Astrocyte (in vitro differentiated cells and primary cell): ENCODE data around the gene ARID2. TPM values are rescaled to one million over a fixed set of nuclear protein-coding genes. Genes with fewer than 3 reads are reported as not detected.

Source experiments
- DNase-seq: peaks from one replicate; pipeline ENCODE4 v3.0.0-alpha.2; 2010; ENCODE audit warnings: low read depth
- FAIRE-seq: peaks from 2 replicates; lab custom pipeline; 2011; peaks lifted over from hg19 to GRCh38; lab: Jason Lieb, UNC
- H2AFZ ChIP-seq: 2 replicates; pipeline ENCODE4 v1.6.0; 2012; ENCODE audit warnings: low read depth, low read length, inconsistent platforms
- H3K27ac ChIP-seq: 2 replicates; pipeline ENCODE4 v1.5.1; 2011; ENCODE audit warnings: low read depth, low read length, inconsistent platforms
- H3K27me3 ChIP-seq: 2 replicates; pipeline ENCODE4 v1.6.0; 2011; ENCODE audit warnings: low read length, inconsistent platforms; ENCODE audit not compliant: insufficient read depth
- H3K36me3 ChIP-seq: 2 replicates; pipeline ENCODE4 v1.5.1; 2011; ENCODE audit warnings: low read length, inconsistent platforms; ENCODE audit not compliant: insufficient read depth
- H3K4me1 ChIP-seq: 2 replicates; pipeline ENCODE4 v1.5.1; 2011; ENCODE audit warnings: low read length, inconsistent platforms; ENCODE audit not compliant: insufficient read depth
- H3K4me2 ChIP-seq: 2 replicates; pipeline ENCODE4 v1.6.0; 2012; ENCODE audit warnings: low read length, inconsistent platforms
- H3K4me3 ChIP-seq: 2 replicates; pipeline ENCODE4 v1.5.1; 2011; ENCODE audit warnings: low read depth, mild to moderate bottlenecking, low read length, inconsistent platforms; ENCODE audit not compliant: insufficient read depth
- H3K79me2 ChIP-seq: 2 replicates; pipeline ENCODE4 v1.6.0; 2012; ENCODE audit warnings: mild to moderate bottlenecking, low read length, inconsistent platforms; ENCODE audit not compliant: insufficient read depth
- H3K9ac ChIP-seq: 2 replicates; pipeline ENCODE4 v1.6.0; 2012; ENCODE audit warnings: mild to moderate bottlenecking, low read length, inconsistent platforms
- H3K9me3 ChIP-seq: 2 replicates; pipeline ENCODE4 v1.5.1; 2012; ENCODE audit warnings: low read depth, mild to moderate bottlenecking, low read length, inconsistent platforms; ENCODE audit not compliant: insufficient read depth
- H4K20me1 ChIP-seq: 2 replicates; pipeline ENCODE4 v1.6.0; 2012; ENCODE audit warnings: low read length, inconsistent platforms; ENCODE audit not compliant: insufficient read depth
- H3K27ac Mint-ChIP-seq: one replicate; pipeline ENCODE4 v1.8.0; 2021; ENCODE audit warnings: mild to moderate bottlenecking, mixed read lengths; ENCODE audit not compliant: unreplicated experiment
- H3K27me3 Mint-ChIP-seq: one replicate; pipeline ENCODE4 v1.8.0; 2021; ENCODE audit warnings: low read depth, mixed read lengths; ENCODE audit not compliant: unreplicated experiment
- H3K36me3 Mint-ChIP-seq: one replicate; pipeline ENCODE4 v1.8.0; 2021; ENCODE audit warnings: low read depth, mixed read lengths; ENCODE audit not compliant: unreplicated experiment
- H3K4me1 Mint-ChIP-seq: one replicate; pipeline ENCODE4 v1.8.0; 2021; ENCODE audit warnings: low read depth, mixed read lengths; ENCODE audit not compliant: unreplicated experiment
- H3K4me3 Mint-ChIP-seq: one replicate; pipeline ENCODE4 v1.8.0; 2021; ENCODE audit warnings: mild to moderate bottlenecking, moderate library complexity, mixed read lengths; ENCODE audit not compliant: unreplicated experiment
- H3K9me3 Mint-ChIP-seq: one replicate; pipeline ENCODE4 v1.8.0; 2021; ENCODE audit warnings: mild to moderate bottlenecking, mixed read lengths; ENCODE audit not compliant: unreplicated experiment
- EZH2 ChIP-seq: IDR thresholded peaks from 2 replicates; pipeline ENCODE4 v1.6.1; 2012; ENCODE audit warnings: mild to moderate bottlenecking, low read length, inconsistent platforms; ENCODE audit not compliant: insufficient read depth
- total RNA-seq: library from RNA; stranded (reverse); gene quantifications from 2 replicates; pipeline ENCODE4 v1.2.1, GENCODE V29; 2021
- TF ChIP-seq, protein P1 (sequence below): IDR thresholded peaks from 2 replicates; pipeline ENCODE4 v1.5.1; 2011; ENCODE audit warnings: low read depth, mild to moderate bottlenecking, inconsistent platforms, low read length, moderate library complexity; ENCODE audit not compliant: insufficient read depth

Gene ARID2
- total RNA-seq, 1 donor from 2014 or later: 23.8 TPM

DNA sequence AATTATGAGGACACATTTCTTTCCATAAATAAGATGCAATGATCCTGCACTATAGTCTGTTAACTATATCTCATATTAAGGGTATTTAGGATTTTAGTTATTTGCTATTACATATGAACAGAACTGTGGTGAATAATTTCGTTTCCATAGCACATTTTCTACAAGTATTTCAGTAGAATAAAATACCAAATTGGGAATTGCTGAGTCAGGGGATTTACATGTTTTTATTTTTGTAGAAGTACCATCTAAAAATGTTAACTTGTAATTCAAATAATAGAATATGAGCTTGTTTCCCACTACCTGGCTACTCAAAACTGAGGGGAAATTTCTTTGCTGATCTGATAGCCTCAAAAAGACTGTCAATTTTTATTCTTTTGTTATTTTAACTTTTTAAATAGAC is 136.8 kb downstream of the ARID2 start:
- Mint-ChIP-seq H3K36me3 (peaks cover 5% of the 10 kb centered on the region), H3K27me3 (no peaks in the 10 kb centered on the region), H3K9me3 (peaks cover 2% of the 10 kb centered on the region), H3K4me3 (no peak overlapping the region), H3K27ac (no peak overlapping the region), H3K4me1 (no peaks in the 10 kb centered on the region)
- Histone ChIP-seq H3K79me2 (peaks cover 5% of the 10 kb centered on the region), H3K4me2 (no peak overlapping the region), H3K36me3 (no peaks in the 10 kb centered on the region), H3K27me3 (no peaks in the 10 kb centered on the region), H3K27ac (no peak overlapping the region), H3K9me3 (no peaks in the 10 kb centered on the region), H4K20me1 (no peaks in the 10 kb centered on the region), H2AFZ (no peak overlapping the region), H3K9ac (no peak overlapping the region), H3K4me3 (no peak overlapping the region), H3K4me1 (no peaks in the 10 kb centered on the region)
- FAIRE-seq (no peak), DNase-seq (no peak)
- TF ChIP-seq, protein P1, sequence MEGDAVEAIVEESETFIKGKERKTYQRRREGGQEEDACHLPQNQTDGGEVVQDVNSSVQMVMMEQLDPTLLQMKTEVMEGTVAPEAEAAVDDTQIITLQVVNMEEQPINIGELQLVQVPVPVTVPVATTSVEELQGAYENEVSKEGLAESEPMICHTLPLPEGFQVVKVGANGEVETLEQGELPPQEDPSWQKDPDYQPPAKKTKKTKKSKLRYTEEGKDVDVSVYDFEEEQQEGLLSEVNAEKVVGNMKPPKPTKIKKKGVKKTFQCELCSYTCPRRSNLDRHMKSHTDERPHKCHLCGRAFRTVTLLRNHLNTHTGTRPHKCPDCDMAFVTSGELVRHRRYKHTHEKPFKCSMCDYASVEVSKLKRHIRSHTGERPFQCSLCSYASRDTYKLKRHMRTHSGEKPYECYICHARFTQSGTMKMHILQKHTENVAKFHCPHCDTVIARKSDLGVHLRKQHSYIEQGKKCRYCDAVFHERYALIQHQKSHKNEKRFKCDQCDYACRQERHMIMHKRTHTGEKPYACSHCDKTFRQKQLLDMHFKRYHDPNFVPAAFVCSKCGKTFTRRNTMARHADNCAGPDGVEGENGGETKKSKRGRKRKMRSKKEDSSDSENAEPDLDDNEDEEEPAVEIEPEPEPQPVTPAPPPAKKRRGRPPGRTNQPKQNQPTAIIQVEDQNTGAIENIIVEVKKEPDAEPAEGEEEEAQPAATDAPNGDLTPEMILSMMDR: no peak
- TF ChIP-seq EZH2: no peak

GRCh38 chr12:45872446-45872845 is 142.9 kb downstream of the ARID2 start:
- Histone ChIP-seq H3K79me2 (peaks cover 8% of the 10 kb centered on the region), H3K4me3 (no peak overlapping the region), H3K27me3 (no peaks in the 10 kb centered on the region), H3K36me3 (peaks cover 7% of the 10 kb centered on the region), H3K9ac (no peak overlapping the region), H2AFZ (no peak overlapping the region), H3K9me3 (no peaks in the 10 kb centered on the region), H4K20me1 (peaks cover 3% of the 10 kb centered on the region), H3K4me2 (no peak overlapping the region), H3K4me1 (no peaks in the 10 kb centered on the region), H3K27ac (no peak overlapping the region)
- Mint-ChIP-seq H3K27me3 (no peaks in the 10 kb centered on the region), H3K36me3 (peaks cover 14% of the 10 kb centered on the region), H3K4me3 (no peak overlapping the region), H3K4me1 (no peaks in the 10 kb centered on the region), H3K9me3 (no peaks in the 10 kb centered on the region), H3K27ac (no peak overlapping the region)
- no peak for TF ChIP-seq EZH2
- TF ChIP-seq, protein P1: no peak
- DNase-seq (no peak), FAIRE-seq (no peak)

GRCh38 chr12:45877069-45877468 is 147.6 kb downstream of the ARID2 start:
- Mint-ChIP-seq H3K9me3 (no peaks in the 10 kb centered on the region), H3K27me3 (no peaks in the 10 kb centered on the region), H3K4me1 (peaks cover 13% of the 10 kb centered on the region), H3K27ac (no peak overlapping the region), H3K36me3 (peaks cover 19% of the 10 kb centered on the region), H3K4me3 (no peak overlapping the region)
- FAIRE-seq (no peak), DNase-seq (no peak)
- Histone ChIP-seq H4K20me1 (peaks cover 7% of the 10 kb centered on the region), H3K9me3 (no peaks in the 10 kb centered on the region), H3K4me3 (no peak overlapping the region), H3K79me2 (no peaks in the 10 kb centered on the region), H3K4me1 (no peaks in the 10 kb centered on the region), H2AFZ (no peak overlapping the region), H3K27ac (no peak overlapping the region), H3K4me2 (no peak overlapping the region), H3K27me3 (no peaks in the 10 kb centered on the region), H3K36me3 (peaks cover 7% of the 10 kb centered on the region), H3K9ac (no peak overlapping the region)
- TF ChIP-seq, protein P1: no peak
- TF ChIP-seq EZH2: no peak
